ENCODE measurements around the gene IRX1.
A peak's percentile ranks its signal among the peaks of the same experiment; 100 is the strongest.

The IRX1 gene

DNA sequence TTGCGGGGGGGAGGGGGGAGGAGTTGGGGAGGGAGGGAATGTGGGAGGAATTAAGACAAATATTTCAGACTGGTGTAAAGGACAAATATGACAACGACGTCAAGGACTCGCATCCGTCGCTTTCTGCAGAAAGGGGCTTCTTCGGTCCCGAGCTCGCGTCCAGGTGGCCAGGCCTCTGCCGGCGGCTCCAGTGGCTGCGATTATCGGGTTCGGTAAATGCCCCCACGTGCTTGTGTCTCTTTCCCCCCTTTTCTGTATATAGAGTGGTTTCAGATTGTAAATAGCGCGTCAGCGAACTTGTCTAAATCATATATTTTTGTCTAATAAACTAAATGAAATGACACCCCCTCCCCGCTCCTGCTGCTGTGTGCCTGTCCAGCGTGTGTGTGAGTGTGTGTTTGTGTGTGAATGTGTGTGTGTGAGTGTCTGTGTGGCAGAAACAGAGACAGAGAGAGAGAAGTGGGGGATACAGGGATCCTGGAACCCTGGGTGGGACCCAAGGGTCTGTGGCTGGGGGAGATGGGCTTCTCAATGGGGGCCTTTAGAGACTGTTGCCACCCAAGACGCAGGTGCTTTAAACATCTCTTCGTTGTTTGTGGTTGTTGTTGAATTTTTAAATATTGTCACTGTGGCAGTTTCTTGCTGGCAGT, 5.6 kb downstream of the IRX1 start:
- no peak for DNase-seq

DNA sequence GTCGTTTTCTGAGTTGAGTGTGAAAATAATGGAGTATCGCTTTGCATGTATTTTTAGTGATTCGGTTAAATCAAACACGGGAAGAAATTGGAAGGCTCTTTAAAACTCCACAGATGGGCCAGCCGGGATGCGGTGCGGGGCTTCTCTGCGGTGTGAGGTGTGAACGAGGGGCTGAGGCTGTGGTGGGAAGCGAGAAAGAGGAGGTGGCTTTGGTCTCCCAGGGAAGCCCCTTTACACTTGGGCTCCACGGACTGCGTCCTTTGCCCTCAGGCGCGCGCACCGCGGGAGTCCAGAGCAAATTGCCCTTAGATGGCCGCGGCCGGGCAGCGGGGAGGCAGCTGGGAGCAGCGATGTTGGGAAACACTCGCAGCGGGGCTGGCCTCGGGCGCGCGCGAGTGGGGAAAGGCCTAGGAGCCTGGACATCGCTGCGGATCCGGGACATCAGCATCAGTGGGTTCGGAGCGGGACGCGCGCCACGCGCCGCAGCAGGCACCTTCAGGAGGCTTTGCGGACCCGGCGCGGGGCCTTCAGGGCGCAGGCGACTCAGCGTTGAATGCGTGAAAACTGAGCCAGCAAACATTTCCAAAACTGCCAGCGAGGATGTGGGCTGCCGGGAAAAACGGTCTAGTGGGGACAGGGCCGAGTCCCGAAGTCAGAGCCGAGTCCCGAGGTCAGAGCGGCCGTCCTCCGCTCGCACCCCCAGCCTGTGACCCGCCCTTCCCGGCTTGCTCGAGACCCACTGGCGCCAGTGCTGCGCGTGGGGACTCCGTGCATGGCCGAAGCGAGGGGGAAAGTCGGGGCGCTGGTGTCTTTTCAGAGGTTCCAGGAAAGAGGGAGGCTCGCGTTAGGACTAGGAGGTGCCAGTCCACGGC, 6.5 kb downstream of the IRX1 start:
- no peak for DNase-seq

- DNase-seq = peak; percentile 28
Measured at GRCh38 chr5:3602785-3603502, 7.3 kb downstream of the IRX1 start.

GRCh38 chr5:3604501-3604900, 8.9 kb downstream of the IRX1 start:
- DNase-seq = no peak

DNA sequence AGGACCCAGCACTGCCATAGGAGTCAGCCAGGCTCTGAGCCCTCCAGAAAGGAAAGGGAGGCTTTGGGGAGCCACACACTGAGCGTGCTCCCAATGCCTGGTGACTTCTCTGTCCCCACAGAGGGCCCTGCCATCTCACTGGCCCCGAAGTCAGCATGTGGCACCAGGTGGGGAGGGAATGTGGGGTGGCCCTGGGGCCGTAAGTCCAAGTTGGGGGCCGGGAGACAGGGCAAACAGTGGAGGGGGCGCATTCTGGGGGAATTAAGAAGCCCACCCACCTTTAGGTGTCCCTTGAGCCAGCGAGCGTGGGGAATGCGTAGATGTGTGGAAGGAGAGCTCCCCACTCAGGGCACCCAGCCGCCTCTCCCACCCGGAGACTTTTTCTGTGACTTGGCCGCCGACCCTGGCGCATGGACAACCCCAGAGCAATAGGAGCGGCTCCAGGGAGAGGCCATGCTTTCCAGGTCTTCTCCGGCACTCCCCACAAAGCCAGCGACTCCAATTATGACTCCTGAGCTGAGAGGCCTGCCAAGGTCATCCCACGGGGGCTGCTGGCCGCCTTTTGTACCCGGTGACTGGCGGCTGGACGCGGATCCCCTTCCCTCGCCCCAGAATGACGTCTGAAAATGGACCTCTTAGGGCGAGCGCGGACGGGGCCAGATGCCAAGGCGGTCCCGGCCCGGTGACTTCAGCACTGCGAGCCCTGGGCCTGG, 9.8 kb downstream of the IRX1 start:
- DNase-seq = no peak

DNA sequence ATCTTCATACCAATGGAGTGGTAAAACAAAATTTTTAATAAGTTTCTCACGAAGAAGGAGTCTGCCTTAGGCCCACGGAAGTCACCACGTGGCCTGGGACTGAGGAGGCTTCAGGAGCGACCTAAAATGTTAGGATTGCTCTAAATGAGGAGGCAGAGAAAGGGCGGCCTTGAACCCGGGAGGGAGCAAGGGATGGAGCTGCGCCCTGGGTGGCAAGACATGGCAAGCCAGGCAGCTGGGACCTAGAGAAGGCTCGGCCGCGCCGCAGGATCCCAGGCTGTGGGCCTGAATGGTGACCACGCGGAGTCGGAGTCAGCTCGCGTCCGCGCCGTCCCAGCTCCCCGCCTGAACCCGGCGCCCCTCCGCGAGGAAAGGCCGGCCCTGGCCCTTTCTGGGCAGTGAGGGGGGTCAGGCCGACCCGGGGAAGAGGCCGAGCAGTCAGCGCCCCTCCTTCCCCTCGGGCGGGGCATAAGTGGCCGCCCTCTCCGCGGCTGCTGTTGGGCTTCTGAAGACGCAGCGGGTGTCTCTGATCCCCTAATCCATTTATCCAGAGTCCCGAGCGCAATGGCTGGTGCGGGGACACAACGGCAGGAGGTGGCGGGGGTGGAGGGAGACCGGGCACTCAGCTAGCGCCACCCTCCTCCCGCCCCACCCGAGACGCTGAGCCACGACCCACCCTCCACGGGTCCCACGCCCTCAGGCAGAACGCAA, 10.6 kb downstream of the IRX1 start:
- no peak for DNase-seq

GRCh38 chr5:3607541-3608181, 12.0 kb downstream of the IRX1 start:
- no peak for DNase-seq

DNA sequence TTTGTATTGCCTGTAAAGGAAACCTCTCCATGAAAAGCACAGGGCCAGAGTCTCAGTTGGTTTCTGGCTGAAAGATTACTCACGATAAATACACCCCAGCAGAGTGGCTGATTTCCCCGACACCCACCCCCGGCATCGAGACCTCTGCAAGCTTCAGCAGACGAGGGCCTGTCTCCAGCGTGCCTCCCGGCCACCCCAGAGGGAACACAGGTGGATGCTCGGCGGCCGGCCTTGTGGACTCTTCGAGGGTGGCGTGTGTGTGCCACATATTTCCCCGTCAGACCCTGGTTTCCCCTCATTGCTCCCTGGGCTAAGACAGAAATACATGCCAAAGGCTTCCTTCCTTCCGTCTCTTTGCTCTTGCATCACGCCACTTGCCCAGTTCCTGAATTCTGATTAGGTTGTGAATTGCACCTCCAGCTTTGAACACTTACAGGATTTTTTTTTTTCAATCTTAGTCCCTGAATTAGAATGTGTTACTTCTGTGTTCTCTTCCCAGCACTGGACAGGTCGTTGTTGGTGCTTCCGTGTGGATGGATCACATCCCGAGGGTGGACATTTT, 13.6 kb downstream of the IRX1 start:
- no peak for DNase-seq

DNA sequence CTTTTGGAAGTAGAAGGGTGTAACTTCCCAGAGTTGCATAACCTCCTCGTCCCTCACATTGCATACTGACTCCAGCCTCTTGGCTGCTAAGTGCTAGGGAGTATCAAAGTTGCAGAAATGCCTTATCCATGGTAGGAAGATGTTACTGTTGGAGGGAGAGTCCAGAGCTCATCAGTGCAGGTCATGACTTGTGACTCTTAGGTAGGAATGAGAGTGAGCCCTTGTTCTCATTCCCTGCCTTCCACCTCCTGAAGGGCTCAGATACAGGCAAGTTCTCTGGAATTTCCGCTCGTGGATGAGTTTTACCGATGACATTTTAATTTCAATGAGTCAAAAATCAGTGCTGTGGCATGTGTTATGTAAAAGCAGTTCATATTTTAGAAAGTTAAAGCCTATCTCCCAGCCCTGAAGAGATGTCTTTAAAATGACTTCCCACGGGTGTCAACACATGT, 17.0 kb downstream of the IRX1 start:
- DNase-seq = no peak

DNA sequence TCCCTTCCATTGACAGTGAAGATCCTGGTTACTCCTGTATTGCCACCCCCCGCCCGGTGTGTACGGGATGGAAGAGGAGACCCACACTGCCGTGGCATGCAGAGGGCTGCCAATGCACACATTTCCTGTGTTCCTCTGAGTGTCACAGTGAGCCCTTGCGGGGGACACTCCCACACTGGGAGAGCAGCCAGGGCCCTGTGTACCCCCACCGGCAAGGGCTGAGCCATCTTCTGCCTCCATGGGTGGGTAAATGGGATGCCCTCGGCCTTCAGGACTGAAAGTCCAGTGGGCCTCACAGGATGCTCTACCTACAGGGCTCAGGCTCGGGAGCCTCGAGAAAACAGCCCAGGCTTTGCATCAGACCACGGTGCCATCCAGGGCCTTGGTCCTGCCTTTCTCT, 18.1 kb downstream of the IRX1 start:
- no peak for DNase-seq

DNA sequence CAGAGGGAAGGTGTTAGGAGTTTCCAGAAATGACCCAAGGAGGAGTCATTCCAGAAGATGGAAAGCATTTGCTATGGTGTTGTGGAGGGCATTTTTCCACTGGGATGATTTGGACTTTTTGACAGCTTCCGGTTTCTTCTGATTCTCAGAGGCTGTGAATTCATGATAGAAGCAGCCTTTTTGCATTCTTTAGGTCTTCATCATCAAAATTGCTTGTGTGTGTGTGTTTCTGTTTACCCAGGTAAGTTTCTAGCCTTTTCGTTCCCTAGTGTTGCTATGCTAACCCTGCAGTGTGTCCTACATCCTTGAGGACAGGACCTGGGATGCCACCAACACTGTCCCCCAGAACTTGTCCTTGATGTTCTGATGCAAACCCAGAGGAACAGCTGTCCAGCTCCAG, 19.6 kb downstream of the IRX1 start:
- DNase-seq = no peak

- DNase-seq = no peak
Measured at GRCh38 chr5:3615829-3616228, 20.2 kb downstream of the IRX1 start.

GRCh38 chr5:3619579-3619978, 23.9 kb downstream of the IRX1 start:
- DNase-seq = no peak

- DNase-seq = no peak
Measured at GRCh38 chr5:3622961-3623360, 27.3 kb downstream of the IRX1 start.

- no peak for DNase-seq
Measured at GRCh38 chr5:3625626-3626025, 30.0 kb downstream of the IRX1 start.

DNA sequence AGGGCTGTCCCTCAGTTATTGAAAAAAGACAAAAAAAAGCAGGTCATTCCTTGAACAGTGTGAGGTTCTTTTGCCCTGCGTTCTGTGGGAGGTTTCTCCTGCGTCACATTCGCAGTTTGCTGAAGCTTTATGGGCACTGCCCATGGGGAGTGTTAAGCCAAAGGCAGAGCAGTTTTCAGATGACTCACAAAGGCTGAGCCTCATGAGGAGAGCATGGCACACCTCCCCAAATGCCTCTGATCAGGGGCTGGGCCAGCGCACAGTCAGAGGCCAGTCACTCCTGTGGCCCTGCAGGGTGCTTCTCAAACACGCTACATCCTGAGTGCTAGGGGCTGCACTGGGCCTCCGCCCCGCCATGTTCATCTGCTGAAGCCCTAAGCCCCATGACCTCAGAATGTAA, 38.4 kb downstream of the IRX1 start:
- DNase-seq = no peak

DNA sequence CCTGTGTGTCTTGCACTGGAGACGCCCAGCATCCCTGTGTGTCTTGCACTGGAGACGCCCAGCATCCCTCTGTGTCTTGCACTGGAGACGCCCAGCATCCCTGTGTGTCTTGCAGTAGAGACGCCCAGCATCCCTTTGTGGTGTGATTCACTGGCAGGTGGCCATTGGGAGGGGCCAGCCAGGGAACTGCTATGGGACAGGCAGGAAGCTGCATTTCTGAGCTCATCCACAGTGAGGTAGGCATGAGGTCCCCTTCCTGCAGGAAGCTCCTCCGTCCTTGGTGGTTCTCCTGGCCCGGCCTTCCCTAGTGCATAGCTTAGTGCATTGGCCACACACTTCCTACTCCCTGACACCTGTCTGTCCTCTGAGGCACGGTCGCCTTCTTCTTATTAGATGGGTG, 43.5 kb downstream of the IRX1 start:
- no peak for DNase-seq

DNA sequence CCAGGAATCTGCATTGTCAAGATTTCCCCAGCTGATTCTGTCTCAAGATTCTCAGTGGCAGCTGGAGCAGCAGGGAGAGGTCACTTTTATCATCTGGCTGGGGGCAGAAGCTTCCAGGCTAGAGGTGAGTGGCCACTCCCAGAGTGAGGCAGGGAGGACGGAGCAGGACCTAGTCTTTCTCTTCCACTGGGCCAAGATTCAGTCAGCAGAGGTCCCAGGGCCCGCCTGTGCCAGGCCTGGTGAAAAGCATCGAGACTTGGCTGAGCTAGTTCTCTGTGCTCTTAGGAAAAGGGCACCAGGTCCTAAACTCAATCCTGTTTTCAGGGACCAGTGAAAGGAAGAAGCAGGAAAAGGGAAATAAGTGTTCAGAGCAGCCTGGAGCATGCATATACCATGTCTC, 46.6 kb downstream of the IRX1 start:
- DNase-seq = no peak

- no peak for DNase-seq
Measured at GRCh38 chr5:3650320-3650719, 54.7 kb downstream of the IRX1 start.

- DNase-seq = no peak
Measured at GRCh38 chr5:3650868-3651267, 55.2 kb downstream of the IRX1 start.

Data from activated CD4-positive, alpha-beta T cell treated with anti-CD3 and anti-CD28 coated beads, Interleukin-2, Interleukin-6, amounts not matched to agents 100 ng/mL and 50 ng/mL, durations not matched to agents 16 hours and 8 hours (primary cell).